ENCODE measurements around the gene C10orf143.

Gene C10orf143

DNA sequence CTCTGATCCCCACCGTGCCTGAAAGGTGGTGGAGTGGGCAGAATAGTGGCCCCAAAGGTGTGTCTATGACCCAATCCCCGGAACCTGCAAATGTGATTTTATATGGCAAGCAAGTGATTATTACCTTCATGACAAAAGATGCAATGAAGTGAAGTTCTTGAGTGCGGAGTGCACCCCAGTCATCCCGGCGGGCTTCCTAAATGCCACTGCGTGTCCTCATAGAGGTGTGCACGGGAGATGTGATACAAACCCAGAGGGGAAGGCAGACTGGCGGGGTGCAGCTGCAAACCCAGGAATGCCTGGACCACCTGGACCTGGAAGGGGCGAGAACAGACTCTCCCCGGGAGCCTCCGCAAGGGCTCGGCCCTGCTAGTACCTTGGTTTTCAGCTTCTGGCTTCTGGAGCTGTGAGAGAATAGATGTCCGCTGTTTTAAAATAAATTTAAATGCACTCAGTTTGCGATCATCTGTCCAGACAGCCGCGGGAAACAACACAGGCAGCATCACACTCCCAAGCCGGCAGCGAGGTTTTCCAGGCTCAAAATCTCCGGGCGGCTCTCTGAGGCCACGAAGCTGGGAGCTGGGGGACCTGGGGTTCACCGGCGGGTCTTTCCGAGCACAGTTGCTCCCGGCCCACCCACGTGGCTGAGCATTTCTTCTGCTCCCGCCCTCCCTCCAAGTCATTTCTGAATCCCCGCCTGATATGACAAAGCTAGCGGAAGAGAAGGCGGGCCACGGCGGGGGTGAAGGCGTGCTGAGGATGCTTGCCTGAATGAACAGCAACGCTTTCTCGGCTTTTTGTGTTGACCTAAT lies 96.2 kb downstream of the C10orf143 start:
- DNase-seq (ENCODE audit: low read depth), result no peak

All from stimulated activated CD8-positive, alpha-beta memory T cell treated with anti-CD3 and anti-CD28 coated beads, Interleukin-4, amount 100 ng/mL, for 24 hours (primary cell).